Stimulated activated naive CD8-positive, alpha-beta T cell treated with anti-CD3 and anti-CD28 coated beads, Interleukin-15, Interleukin-2, amounts not matched to agents 100 U/mL and 50 U/mL, for 24 hours (primary cell): Measurements from ENCODE around the gene SLC32A1.

ENCODE experiments used
- ATAC-seq: fragments of 150-1000 bp; cut with Tn5 transposase; one replicate; pipeline ENCODE4 v1.10.0; 2021
- DNase-seq: peaks from one replicate; pipeline ENCODE4 v3.0.0; 2021

The SLC32A1 gene, protein sequence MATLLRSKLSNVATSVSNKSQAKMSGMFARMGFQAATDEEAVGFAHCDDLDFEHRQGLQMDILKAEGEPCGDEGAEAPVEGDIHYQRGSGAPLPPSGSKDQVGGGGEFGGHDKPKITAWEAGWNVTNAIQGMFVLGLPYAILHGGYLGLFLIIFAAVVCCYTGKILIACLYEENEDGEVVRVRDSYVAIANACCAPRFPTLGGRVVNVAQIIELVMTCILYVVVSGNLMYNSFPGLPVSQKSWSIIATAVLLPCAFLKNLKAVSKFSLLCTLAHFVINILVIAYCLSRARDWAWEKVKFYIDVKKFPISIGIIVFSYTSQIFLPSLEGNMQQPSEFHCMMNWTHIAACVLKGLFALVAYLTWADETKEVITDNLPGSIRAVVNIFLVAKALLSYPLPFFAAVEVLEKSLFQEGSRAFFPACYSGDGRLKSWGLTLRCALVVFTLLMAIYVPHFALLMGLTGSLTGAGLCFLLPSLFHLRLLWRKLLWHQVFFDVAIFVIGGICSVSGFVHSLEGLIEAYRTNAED

DNA sequence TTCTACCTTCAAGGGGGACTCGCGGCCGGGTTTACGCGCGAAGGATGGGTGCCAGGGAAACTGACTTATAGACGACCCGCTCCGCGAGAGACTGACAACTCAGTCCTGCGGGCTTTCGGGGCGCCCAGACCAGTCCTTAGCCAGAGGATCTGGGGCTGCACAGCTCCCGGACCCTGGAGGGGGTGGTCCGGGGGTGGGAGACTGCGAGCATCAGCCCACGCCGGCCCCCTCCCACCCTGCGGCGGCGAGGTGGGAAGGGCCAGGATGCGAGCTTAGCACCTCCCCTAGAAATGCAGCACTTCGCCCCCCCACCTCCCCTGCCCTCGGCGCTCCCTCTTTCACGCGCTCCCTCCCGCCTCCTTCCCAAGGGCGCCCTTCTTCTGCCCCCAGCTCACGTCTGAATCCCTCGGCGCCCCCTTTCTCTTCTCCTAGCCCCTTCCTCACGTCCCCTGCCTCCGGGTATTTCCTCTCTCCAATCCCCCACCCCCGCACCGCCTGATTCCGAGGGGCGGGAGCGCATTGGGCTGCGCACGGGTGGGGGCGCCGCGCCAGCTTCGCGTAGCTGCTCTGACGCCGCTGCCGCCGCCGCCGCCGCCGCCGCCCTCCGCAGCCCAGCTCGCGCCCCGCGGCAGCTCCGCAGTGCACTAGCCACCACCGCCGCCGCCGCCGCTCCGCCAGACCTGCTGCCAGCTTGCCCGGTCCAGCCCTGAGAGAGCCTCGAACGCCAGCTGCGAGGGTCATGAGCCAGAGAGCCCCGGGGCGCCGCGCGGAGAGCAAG is at the start of gene SLC32A1:
SLC32A1 (plus strand) TSS at position 639 of the 778 bp plus-strand sequence. CDS start 239 bp downstream, outside the sequence.
- ATAC-seq (no peak), DNase-seq (peak; percentile 14)

DNA sequence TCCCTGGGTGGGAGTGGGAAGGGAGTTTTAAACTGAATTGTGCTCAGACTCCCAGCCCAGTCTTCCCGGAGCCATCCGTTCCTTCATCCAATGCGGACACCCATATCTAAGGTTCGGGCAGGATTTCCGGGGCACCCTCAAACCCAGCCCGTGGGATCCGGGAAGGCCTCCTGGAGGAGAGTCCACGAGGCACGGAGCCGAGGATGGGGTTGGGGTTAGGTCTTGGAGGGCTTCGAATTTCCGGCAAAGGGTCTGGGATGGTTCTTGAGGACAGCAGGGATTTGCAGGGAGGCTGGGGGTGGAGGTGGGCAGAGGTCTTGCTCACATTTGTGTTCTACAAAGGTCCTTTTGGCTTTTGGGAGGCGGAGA is 49.5 kb upstream of the SLC32A1 start:
- no peak for DNase-seq
- no peak for ATAC-seq

DNA sequence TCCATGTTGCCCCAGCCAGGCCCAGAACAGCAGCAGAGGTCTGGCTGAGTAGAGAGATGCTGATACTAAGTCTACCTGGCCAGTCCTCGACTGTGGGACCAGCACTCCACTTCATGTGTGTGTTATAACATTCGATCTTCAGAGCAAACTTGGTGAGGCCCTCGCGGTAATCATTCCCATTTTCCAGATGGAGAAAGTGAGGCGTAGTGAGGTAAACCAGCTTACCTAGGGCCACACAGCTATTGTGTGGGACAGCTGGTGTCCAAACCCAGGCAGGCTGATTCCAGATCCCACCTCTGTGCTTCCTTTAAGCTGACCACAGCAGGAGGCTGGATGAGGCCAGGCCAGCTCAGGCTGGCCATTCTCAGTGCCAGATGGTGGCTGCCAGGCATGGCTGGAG is 47.7 kb upstream of the SLC32A1 start:
- no peak for ATAC-seq

DNA sequence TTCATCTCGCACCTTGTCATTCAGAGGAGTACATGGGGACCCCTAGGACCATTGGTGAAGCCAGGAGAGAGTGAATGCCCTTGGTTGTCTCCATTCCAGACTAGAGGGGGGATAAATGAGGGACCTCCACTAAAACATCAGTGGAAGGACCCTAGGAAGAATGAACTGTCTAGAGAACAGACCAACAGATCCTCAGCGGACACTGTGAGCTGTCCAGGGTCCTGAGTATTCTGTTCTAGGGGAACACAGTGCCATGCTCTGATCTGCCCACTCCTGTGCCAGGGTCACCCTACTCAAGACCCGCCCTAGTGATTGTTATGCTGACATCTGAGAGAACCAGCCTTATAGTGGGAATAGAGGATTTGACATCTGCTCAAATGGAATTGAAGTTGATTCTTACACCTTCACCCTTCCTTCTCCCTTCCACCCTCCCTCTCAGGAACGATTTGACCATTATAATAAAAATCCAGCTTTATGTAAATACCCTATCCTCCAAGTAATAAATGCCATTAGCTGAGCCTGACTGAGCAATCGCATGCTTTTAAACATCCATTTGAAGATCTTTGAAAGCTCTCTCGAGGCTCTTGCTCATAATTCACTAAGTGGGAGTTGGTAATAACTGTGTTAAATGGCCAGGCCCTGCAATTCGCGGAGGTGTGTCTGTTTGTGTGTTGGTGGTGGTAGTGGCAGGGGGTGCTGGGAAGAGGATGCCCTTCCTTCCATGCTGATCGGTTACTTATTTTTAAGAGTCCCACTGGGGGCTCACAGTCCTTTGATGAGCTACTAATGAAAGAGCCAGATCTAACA is 43.6 kb upstream of the SLC32A1 start:
- ATAC-seq: no peak
- DNase-seq: peak; percentile 30

More for the DNA sequence above, 47.7 kb upstream of the SLC32A1 start:
- DNase-seq: no peak

DNA sequence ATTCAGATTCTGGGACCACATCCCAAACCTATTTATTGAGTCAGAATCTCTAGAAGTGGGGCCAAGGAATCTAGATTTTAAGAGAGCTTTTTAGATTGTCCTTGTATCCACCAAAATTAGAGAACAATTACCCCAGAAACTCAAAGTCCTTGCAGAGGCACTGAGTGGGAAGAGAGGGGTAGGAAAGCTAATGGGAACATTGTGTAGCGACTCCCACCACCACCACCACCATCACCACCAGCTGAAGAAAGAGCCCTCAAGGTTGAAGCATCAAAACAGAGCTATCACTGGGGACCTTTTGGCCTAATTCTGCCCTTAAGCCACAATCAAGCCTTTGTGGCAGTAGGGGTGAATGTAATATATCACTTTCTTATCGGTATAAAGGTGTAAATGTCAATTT is 39.0 kb upstream of the SLC32A1 start:
- DNase-seq: no peak
- no peak for ATAC-seq

DNA sequence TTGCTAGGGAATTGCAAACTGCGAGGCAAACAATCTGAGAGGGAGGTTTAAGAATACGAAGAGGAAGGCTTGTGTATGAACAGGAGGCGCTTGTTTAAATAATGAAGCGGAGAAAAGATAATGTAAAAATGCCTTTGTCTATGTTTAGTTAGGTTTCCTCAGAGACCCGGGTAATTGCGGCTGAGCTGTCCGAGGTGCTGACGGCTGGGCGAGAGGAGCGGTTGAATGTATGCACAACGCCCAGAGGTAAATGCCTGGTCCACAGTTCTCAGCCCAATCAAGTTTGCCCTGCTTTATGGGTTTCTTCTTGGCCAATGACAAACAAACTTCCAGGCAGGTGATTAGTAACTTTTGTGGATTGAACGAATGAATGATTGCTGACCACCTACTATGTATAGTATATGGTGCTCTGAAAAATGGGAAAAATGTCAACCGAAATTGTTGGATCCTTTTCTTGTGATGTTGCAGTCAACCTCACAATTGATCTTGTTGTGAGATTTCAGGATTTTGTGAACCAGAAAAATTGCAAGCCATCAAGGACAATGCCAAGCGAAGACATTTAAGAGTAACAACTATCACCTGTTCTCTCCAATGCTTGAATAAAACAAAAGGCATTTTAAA is 38.3 kb upstream of the SLC32A1 start:
- DNase-seq (peak; percentile 49), ATAC-seq (no peak)

DNA sequence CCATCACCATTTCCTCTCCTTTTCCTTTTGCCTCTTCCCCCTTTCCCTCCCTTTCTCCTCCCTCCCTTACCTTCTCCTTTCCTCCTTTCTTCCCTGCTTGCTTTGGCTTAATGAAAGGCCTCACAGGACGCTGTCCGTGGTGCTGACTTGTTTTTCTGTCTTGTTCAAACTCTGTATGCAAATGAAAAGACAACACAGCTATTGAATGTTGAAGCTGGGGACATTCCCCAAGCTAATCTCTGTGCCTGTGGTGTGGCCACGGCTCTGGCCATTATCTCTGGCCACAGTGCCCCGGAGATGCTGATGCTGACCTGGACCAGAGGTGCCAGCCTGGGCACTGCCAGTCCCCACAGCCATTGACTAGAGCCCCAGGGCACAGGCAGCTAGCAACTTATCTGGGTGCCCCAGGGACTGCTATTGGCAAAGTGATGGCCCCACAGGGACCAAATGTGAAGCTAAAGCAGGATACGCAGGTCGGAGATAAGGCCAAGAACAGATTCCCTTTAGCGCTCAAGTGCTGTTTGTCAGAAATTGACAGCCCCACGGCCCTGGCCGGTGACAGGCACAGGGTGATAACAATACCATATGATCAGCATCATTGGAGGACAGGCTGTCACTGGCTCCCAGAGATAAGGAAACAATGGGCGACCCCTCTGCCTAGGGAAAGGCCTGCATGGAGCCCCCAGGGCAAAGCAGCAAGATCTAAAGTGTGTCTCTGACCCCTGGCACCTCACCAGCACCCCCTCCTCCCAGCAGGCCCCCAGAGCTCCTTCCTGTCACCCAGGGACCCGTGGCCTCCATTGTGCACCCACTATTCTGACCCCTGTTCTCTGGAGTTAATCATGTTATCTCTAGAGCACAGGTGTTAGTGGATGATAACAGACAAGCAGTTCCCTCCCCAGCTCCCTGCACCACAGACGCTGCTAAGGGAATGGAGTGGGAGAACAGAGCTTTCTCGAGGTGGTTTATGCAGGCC is 31.6 kb upstream of the SLC32A1 start:
- ATAC-seq: no peak
- peak; percentile 58 for DNase-seq

DNA sequence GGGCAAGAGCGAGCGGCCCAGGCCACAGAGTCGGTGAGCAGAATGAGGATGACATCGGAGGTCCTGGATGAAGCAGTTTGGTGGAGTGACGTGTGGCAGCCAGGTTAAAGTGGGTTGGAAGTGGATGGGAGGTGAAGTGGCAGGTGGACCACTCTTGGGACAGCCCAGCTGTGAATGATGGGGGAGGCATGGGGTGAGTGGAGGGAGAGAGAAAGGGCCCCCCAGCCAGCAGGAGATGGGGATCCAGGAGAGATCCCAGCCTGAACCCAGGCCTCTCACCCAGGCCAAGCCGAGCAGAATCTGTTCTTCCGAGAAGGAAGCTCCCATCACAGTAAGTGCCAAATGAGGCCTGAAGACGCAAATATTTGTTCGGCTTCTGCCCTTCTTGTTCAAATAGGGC is 27.0 kb upstream of the SLC32A1 start:
- DNase-seq (no peak), ATAC-seq (no peak)

DNA sequence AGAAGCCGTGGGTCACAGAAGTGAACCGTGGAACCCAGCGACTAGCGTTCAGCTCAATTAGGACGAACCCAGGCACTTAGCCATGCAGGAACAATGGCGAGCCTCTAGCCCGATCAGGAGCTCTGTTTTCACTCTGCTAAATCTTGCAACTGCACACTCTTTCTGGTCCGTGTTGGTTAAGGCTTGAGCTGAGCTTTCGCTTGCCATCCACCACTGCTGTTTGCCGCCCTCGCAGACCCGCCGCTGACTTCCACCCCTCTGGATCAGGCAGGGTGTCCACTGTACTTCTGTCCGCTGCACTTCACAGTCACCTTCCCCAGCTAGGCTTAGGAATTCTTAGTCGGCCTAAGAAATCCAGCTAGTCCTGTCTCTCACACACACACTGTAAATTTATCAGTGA is 25.7 kb upstream of the SLC32A1 start:
- ATAC-seq: no peak
- no peak for DNase-seq

DNA sequence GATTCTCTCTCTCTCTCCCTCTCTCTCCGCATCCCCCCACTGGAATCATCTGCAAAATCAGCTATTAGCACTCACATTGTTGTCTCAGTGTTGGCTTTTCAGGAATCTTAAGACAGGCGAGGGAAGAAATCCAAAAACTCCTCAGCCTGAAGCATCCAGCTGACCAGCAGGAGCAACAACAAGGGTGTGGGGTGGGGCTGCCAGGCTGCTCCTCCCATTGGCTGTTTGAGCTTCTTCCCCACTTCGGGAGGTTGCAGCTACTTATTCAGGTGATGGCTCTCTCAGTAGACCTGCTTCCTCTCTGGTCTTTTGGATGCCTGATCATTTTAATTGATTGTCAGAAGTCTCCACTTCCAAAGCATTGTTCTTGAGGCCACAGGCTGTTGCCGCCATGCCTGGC is 24.1 kb upstream of the SLC32A1 start:
- no peak for ATAC-seq
- DNase-seq: no peak

DNA sequence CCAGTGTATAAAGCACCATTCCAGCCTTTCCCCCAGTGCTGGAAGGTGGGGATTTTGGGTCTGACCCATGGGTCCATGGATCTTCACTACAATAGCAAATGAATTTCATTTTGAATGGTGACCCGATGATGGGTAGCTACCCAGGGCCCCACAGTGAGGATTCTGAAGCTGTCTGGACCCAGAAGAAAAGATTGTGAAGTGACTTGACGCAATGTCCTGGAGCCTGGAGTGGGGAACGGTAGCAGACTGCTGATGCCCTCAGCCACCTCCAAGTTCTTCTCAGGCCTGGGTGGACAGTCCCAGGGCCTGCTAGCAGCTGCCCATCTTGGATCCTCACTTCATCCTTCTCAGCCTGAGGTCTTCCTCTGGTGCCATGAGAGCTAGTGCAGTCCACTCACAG is 23.4 kb upstream of the SLC32A1 start:
- DNase-seq (no peak), ATAC-seq (no peak)

DNA sequence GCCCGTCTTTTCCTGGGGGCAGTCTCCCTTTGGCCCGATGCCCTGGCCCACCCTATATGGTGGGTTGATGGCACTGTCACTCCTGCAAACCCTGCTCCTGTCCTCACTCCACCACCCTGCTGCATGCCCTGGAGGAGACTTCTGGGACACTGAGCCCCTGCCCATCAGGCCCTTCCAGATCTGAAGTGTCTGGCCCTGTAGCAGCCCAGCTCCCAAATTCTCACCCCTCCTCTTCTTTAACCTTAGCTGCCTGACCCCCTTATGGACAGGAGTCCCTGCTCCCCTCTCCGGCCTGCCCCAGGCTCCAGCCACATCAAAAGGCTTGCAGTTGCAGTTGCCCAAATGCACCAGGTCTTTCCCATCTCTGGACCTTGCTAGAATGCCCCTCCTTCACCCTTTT is 20.8 kb upstream of the SLC32A1 start:
- no peak for ATAC-seq
- no peak for DNase-seq

DNA sequence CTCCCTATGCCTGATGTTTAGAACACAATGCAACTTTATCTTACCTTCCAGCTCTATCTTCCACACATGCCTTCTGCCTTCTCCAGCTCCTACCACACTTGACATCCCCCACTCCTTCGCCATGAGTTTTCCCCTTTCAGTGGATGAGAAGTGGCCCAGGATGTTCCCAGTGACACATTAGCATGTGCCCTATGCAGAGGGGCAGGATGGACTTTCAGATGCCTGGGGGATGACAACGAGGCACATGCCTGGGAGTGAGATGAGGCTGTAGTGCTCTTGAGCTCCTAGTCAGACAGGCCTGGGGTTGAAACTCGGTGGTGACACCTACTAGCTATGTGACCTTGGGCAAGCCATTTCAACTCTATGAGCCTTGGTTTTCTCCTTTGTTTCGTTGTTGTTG is 20.1 kb upstream of the SLC32A1 start:
- DNase-seq (no peak), ATAC-seq (no peak)

DNA sequence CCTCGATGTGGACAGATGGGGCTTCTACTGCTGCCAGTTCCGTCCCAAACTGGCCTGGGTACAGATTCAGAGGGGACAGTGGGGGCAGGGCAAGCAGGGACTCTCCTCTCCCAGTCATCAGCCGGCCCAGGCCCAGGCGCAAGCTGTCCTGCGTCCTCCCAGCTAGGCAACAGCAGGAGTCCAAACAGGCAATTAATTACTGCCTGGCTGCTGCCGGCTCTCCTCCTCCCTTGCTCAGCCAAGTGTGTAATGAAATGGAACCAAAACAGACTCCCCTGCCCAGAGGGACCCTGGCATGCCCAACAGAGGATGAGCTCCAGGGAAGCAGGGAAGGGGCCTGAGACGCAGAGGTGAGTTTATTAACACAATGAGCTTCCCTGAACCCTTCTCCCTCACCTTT is 17.8 kb upstream of the SLC32A1 start:
- ATAC-seq (no peak), DNase-seq (no peak)

DNA sequence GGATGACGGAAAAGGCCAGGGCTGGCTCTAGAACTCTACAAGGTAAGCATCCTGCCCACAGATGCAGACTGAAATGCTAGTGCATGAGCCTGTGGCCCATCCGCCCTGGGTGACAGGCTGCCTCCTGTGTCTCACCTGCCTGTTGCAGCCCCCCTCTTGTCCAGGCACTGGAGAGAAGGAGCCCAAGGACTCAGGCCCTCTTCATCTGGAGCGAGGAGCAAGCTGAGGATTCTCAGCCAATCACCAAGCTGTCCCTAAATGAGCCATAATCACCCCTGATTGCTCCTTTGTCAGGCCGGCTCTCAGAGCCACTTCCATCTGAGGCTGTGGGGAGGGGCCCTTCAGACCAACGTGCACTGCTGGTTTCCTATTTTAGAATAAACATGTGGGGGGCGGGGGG is 10.0 kb upstream of the SLC32A1 start:
- no peak for DNase-seq
- no peak for ATAC-seq

DNA sequence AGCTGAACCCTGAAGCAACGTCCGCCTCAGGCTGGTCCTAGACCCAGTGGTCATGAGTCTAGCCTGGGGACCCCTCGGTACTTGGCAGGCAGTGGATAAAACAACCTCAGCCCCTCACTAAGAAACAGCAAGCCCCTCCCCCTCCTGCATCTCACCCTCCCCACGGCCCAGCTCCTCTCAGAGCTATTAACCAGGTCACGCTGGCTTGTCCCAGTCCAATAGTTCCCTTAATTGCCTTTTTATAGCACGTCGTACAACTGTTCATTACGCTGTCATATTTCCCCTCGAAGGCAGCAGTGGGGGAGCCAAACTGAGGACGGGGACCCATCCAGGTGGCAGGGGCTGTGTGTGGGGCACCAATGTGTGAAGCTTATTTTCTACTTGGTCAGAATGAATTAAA is 8.6 kb upstream of the SLC32A1 start:
- DNase-seq: no peak
- no peak for ATAC-seq

DNA sequence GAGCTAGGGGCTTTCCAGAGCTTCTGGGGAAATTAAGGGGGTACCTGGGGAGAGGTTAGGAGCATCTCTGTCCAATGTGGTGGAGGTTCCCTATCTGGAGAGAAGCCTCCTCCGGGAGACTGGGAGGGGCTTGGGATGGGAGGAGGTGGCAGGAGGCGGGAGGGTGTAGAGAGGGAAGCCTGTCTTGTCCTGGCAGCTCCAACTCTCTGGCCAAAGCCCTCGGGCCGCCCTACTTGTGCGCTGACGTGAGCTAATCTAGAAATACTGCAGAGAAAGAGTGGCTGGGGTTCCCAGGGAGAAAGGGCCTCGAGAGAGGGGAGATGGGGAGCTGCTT is 1.6 kb upstream of the SLC32A1 start:
- DNase-seq (no peak), ATAC-seq (no peak)

DNA sequence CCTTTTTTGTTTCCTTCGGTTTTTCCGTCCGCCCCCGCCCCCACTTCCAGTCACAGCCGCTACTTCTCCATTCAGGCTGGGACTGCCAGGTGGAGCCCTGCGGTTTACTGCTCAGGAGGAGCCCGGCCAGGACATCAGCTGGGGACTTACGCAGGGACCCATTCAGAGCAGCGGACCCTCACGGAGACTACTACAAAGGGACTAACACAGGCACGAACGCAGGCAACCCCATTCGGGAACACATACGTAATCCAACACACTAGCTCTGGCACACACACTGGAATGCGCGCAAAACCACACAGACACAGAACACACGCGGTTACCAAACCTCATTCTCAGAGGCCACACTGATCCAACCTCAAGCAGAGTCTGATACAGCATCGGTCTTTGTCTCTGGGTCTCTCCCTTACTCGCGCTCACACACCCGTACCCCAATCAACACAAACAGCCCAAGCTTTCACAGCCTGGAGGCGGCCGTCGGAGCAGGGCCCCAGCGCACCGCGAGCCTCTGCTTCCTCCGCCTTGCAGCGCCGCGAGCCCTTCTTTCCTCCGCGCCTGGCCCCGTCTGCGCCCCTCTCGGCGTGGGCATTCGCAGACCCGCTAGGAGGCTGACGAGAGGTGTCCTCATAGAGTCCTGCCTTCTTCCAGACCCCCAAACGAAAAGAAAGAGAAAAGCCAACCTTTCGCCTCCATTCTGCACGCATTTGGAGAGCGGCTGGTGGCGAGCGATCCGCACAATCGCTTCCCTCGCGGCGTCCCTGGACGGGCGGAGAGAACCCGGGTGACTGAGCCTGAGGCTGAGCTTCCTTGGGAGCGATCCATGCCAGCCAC is 1.1 kb upstream of the SLC32A1 start:
- DNase-seq: peak; percentile 27
- no peak for ATAC-seq

DNA sequence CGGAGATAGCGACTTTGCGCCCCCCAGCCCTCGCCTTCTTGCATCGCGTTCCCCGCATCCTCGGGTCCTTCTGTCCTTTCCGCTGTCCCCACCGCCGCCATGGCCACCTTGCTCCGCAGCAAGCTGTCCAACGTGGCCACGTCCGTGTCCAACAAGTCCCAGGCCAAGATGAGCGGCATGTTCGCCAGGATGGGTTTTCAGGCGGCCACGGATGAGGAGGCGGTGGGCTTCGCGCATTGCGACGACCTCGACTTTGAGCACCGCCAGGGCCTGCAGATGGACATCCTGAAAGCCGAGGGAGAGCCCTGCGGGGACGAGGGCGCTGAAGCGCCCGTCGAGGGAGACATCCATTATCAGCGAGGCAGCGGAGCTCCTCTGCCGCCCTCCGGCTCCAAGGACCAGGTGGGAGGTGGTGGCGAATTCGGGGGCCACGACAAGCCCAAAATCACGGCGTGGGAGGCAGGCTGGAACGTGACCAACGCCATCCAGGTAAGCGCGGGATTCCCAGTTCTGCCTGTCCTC is 401 bp downstream of the SLC32A1 start:
- DNase-seq: peak; percentile 6
- ATAC-seq: no peak
